VCaP (cell line): ENCODE measurements around the gene CA11.

Source experiments
- H3K27ac ChIP-seq: fragments of 450-650 bp; 2 replicates; pipeline ENCODE4 v1.5.1; 2017
- TF ChIP-seq, protein P1 (sequence below): fragments of 450-650 bp; conservative IDR thresholded peaks from 2 replicates; pipeline ENCODE4 v1.5.1; 2017; ENCODE audit warnings: mild to moderate bottlenecking, moderate library complexity

Gene CA11

DNA sequence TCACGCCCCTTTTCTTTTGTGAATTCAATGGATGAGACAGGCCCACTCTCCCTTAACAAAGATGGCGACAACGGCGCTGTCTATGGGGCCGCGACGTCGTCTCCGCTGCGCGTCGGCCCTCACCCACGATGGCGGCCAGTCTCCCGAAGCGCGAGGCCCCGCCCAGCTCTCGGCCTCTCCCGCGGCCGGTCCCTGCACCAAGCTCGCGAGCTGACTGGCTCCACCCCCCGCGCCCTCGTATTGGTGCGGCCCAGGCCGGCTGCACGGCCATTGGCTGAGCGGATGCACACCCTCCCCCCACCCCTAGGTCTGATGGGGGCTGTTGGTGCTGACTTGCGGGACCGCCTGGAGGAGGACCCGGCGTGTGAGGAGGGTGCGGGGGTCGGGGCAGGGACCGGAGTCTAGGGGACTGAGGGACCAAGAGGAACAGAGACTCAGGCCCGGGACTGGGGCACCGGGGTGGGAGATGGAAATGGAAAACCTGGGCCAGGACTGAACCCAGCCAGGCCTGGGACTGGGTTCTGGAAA lies 21.9 kb downstream of the CA11 start:
- peak overlapping the region; percentile 90 for H3K27ac ChIP-seq
- TF ChIP-seq, protein P1, sequence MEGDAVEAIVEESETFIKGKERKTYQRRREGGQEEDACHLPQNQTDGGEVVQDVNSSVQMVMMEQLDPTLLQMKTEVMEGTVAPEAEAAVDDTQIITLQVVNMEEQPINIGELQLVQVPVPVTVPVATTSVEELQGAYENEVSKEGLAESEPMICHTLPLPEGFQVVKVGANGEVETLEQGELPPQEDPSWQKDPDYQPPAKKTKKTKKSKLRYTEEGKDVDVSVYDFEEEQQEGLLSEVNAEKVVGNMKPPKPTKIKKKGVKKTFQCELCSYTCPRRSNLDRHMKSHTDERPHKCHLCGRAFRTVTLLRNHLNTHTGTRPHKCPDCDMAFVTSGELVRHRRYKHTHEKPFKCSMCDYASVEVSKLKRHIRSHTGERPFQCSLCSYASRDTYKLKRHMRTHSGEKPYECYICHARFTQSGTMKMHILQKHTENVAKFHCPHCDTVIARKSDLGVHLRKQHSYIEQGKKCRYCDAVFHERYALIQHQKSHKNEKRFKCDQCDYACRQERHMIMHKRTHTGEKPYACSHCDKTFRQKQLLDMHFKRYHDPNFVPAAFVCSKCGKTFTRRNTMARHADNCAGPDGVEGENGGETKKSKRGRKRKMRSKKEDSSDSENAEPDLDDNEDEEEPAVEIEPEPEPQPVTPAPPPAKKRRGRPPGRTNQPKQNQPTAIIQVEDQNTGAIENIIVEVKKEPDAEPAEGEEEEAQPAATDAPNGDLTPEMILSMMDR, result no peak

DNA sequence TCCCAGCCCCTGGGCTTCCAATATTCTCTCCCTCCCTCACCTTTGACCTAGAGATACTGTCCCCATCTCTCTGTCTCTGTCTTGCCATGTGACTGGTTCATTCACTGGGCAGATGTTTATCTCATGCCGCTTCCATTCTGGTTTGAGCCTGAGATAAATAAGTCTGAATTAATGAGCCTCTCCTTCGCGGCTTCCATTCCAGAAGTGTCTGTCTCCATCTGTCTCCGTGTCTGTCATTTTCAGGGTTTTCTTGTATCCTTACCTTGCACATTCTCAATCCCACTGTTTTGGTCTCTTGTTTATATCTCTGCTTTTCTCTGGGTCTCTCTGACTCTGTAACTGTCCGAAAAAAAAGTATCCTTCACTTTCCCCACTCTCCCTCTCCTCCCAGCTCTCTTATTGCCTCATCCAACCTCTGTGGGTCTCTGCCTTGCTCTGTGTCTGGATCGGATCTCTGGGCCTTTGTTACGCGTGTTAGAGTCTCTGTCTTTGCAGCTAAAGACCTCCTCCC lies 22.4 kb downstream of the CA11 start:
- peak overlapping the region; percentile 90 for H3K27ac ChIP-seq
- TF ChIP-seq, protein P1, result no peak

DNA sequence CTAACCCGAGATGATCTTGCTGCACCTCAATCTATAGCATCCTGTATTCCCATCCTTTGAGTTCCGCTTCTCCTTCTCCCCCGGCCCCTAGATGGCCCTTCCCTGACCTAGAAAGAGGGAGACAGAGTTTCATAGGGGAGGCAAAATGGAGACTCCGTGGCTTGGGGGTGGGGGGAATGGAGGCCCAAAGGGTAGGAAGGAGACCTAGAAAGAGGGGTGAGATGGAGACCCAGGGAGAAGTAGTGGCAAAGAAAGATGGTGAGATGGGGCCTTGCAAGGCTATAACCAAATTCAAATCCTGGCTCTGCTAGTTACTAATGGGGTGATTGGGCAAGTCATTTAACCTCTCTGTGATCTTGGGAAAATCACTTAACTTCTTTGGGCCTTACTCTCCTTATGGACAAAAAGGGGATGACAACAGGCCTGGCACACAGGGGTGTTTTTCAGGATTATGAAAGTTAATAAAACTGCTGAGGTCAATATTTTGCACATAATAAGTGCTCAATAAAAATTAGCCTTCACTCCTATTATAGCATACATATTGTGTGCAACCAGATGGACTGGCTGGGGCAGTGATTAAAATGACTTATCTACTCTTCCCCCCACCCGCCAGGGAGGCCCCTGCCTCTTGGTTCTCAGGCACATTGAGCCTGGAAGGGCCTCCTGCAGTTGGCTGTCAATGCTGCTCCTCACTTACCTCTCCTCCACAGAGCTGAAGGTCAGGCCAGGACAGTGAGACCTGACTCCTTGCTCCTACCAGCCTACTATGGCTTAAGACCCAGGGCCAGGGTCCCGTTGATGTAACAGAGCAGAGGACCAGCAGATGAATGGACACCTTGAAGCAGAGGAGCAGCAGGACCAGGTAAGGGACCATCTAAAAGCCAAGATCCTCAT lies 26.0 kb downstream of the CA11 start:
- TF ChIP-seq, protein P1, result no peak
- H3K27ac ChIP-seq, result peak overlapping the region; percentile 90

DNA sequence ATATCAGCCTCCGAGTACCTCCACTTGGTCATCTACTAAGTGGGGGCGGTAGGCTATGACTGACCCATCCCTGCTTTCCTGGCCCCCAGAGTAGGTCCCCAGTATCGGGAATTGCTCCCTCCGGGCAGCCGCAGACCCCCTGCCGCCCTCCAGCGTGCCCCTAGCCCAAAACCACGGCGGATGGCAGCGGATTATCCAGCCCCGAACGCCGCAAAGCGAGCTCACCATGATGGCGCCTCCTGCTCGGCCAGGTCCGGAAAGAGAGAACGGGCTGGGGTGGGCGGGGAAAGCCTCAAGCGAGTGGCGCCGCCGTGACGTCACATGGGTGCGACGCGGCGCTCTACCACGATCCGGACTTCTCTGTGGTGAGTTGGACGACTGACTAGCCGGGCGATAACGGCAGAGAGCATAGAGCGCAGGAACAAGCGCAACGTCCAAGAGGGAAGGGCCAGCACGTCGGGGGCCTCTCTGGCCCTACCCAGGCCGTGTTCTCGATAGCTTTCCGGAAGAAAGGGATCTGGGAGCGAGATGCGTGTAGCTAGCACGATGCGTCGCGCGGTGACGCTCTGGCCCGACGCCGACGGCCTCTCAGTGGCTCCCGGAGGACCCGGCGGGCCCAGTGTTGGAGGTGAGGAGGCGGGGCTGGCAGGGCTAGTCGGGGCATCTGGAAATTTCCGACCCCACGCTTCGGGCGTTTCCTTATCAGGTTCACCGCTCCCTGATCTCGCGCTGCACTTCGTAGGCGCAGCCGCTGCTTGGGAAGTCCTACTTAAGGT lies 26.9 kb downstream of the CA11 start, which contains the start of the genes RPL18 and SPHK2:
RPL18 (minus strand) TSS at position 263 of the 776 bp plus-strand sequence; CDS start at position 228, 35 bp downstream.
SPHK2 (plus strand) TSS at position 591 of the 776 bp plus-strand sequence. CDS start 1,009 bp downstream, outside the sequence.
- peak within 1 kb of the TSS; percentile 90 for H3K27ac ChIP-seq
- TF ChIP-seq, protein P1, result no peak

DNA sequence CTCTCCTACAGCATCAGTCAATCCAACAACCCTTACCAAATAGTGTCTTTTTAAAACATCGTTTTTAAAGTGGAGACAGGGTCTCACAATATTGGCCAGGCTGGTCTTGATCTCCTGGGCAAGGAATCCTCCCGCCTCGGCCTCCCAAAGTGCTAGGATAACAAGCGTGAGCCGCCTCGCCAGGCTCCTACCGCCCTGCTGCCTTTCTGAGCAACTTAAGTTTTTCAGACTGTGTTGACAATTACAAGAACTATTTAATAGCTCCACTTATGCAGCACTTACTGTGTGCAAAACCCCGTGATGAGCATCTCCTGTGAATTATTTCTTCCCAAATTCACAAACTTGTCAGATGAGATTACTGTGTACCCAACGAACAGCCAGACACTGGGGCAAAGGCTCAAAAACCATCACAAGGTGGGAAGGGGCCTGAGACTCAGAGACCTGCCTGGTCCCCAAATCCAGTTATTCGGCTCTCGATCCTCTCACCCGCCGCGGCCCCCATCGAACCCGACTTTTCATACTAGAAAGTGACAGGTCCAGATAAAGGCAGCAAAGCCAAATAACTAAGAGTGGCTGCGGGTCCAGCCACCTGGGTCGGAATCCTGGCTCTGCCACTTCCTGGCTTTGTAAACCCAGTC lies 27.6 kb downstream of the CA11 start:
- peak overlapping the region; percentile 90 for H3K27ac ChIP-seq
- TF ChIP-seq, protein P1, result no peak

DNA sequence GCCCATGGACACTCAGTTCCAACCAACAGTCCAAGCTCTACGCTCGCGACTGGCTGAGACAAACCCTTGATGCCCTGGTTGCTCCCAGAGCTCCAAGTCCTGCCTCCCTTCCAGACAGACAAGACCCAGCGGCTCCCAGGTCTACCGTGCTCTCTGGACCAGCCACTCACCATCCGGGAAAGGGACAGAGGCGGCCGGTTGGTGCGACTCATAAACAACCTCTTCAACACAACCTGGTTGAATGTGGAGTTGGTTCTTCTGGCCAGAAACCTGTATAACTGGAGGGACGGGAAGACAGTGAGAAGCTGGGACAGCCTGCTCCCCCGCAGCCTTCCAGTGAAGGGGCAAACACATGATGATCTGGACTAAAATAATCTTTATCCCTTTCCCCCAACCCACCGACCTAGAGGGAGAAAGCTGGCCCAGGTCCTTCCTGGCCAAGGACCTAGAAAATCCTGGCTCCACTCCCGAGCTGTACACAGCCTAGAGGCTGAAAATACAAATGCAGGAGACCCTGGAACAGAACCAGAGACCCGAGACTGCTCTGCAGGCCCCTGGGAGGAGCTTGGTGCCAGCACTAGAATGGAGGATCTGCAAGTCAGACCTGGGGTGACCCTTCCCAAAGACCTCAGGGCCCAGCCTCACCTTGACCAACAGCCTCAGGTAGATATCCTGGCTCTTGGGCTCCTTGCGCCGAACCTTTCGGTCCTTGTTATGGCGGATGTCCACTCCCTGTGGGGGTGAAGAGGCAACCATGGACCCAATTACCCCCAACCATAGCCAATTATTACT lies 28.6 kb downstream of the CA11 start:
- H3K27ac ChIP-seq, result peak overlapping the region; percentile 90
- TF ChIP-seq, protein P1, result peak; percentile 17
